ENCODE results near the gene TFF3. TPM values are rescaled to one million over a fixed set of nuclear protein-coding genes. Genes with fewer than 3 reads are reported as not detected.

The TFF3 gene
- total RNA-seq, 1 donor from 2014 or later, result 31.9 TPM

GRCh38 chr21:42280356-42281180 is 34.6 kb downstream of the TFF3 start:
- intact Hi-C loops (cut with DNase I), result no loop called here
- no peaks in the 10 kb centered on the region for H3K36me3 ChIP-seq
- DNase-seq (ENCODE audit: extremely low spot score in 2 of 2), result no peak

GRCh38 chr21:42279888-42280287 is 35.3 kb downstream of the TFF3 start:
- no peak for DNase-seq (ENCODE audit: extremely low spot score in 2 of 2)
- Histone ChIP-seq H3K4me1 (no peaks in the 10 kb centered on the region), H3K9me3 (no peaks in the 10 kb centered on the region), H3K36me3 (no peaks in the 10 kb centered on the region), H3K27ac (no peak overlapping the region), H3K4me3 (no peak overlapping the region), H3K27me3 (no peaks in the 10 kb centered on the region)
- intact Hi-C loops (cut with DNase I), result no loop called here
- TF ChIP-seq POLR2A (IDR thresholded peaks at IDR 0.05) (no peak), POLR2AphosphoS5 (IDR thresholded peaks at IDR 0.05; ENCODE audit: insufficient read depth in 1 of 2, low read depth in 1 of 2) (no peak), CTCF (IDR thresholded peaks at IDR 0.05) (no peak)

More at GRCh38 chr21:42280356-42281180, 34.6 kb downstream of the TFF3 start:
- Histone ChIP-seq H3K27ac (no peak overlapping the region), H3K9me3 (no peaks in the 10 kb centered on the region), H3K4me3 (no peak overlapping the region), H3K27me3 (no peaks in the 10 kb centered on the region), H3K4me1 (no peaks in the 10 kb centered on the region)
- TF ChIP-seq CTCF (IDR thresholded peaks at IDR 0.05) (no peak), POLR2AphosphoS5 (IDR thresholded peaks at IDR 0.05; ENCODE audit: insufficient read depth in 1 of 2, low read depth in 1 of 2) (no peak), POLR2A (IDR thresholded peaks at IDR 0.05) (no peak)

GRCh38 chr21:42279341-42279871 is 35.8 kb downstream of the TFF3 start:
- H3K36me3 ChIP-seq, result no peaks in the 10 kb centered on the region
- no peaks in the 10 kb centered on the region for H3K4me1 ChIP-seq
- H3K27ac ChIP-seq, result no peak overlapping the region

GRCh38 chr21:42278451-42279149 is 36.6 kb downstream of the TFF3 start:
- no peak overlapping the region for H3K4me3 ChIP-seq
- H3K36me3 ChIP-seq, result no peaks in the 10 kb centered on the region
- TF ChIP-seq POLR2A (IDR thresholded peaks at IDR 0.05) (no peak), POLR2AphosphoS5 (IDR thresholded peaks at IDR 0.05; ENCODE audit: insufficient read depth in 1 of 2, low read depth in 1 of 2) (no peak), CTCF (IDR thresholded peaks at IDR 0.05) (no peak)
- H3K9me3 ChIP-seq, result no peaks in the 10 kb centered on the region
- H3K4me1 ChIP-seq, result no peaks in the 10 kb centered on the region
- no peak for DNase-seq (ENCODE audit: extremely low spot score in 2 of 2)
- intact Hi-C loops (cut with DNase I), result no loop called here
- no peaks in the 10 kb centered on the region for H3K27me3 ChIP-seq
- no peak overlapping the region for H3K27ac ChIP-seq

More at GRCh38 chr21:42279341-42279871, 35.8 kb downstream of the TFF3 start:
- TF ChIP-seq POLR2A (IDR thresholded peaks at IDR 0.05) (no peak), CTCF (IDR thresholded peaks at IDR 0.05) (no peak), POLR2AphosphoS5 (IDR thresholded peaks at IDR 0.05; ENCODE audit: insufficient read depth in 1 of 2, low read depth in 1 of 2) (no peak)
- intact Hi-C loops (cut with DNase I), result no loop called here
- H3K4me3 ChIP-seq, result no peak overlapping the region
- no peaks in the 10 kb centered on the region for H3K27me3 ChIP-seq
- H3K9me3 ChIP-seq, result no peaks in the 10 kb centered on the region
- no peak for DNase-seq (ENCODE audit: extremely low spot score in 2 of 2)
